PFSK-1 (cell line): Measurements from ENCODE around the gene PPP2R5C.

Experiments used
- FOXP2 ChIP-seq: optimal IDR thresholded peaks from 2 replicates; pipeline ENCODE3; 2011; ENCODE audit warnings: borderline replicate concordance, control low read depth, inconsistent platforms; ENCODE audit not compliant: insufficient read depth; ENCODE audit errors: extremely low read length, extremely low read depth
- POLR2AphosphoS5 ChIP-seq: IDR thresholded peaks from 2 replicates; pipeline ENCODE4 v1.6.1; 2012; ENCODE audit warnings: low read depth, mild to moderate bottlenecking, control low read depth, low read length, moderate library complexity
- REST ChIP-seq, 2 experiments: IDR thresholded peaks; 2 replicates each; pipeline versions ENCODE4 v1.6.1 to v1.8.0; 2011 to 2012; ENCODE audit warnings: low read depth in 2 of 2, low read length in 2 of 2, control low read depth in 1 of 2, inconsistent platforms in 1 of 2, mild to moderate bottlenecking in 1 of 2, moderate library complexity in 1 of 2; ENCODE audit not compliant: insufficient read depth in 1 of 2
- SIN3A ChIP-seq: IDR thresholded peaks from 2 replicates; pipeline ENCODE4 v1.6.1; 2012; ENCODE audit warnings: mild to moderate bottlenecking, low read length, moderate library complexity, borderline replicate concordance; ENCODE audit not compliant: insufficient read depth
- TAF1 ChIP-seq: IDR thresholded peaks from 2 replicates; pipeline ENCODE4 v1.6.1; 2012; ENCODE audit warnings: low read length, control low read depth, borderline replicate concordance; ENCODE audit not compliant: insufficient read depth

PPP2R5C gene

GRCh38 chr14:101917413-101918017, 156.0 kb downstream of the PPP2R5C start:
- no peak for TF ChIP-seq REST (IDR thresholded peaks at IDR 0.05; ENCODE audit: insufficient read depth in 1 of 2, low read depth in 2 of 2, low read length in 2 of 2)
- TF ChIP-seq POLR2AphosphoS5, result no peak
- TF ChIP-seq SIN3A, result no peak
- TF ChIP-seq TAF1, result no peak
- no peak for TF ChIP-seq FOXP2

- TF ChIP-seq SIN3A (no peak), REST (IDR thresholded peaks at IDR 0.05; ENCODE audit: insufficient read depth in 1 of 2, low read depth in 2 of 2, low read length in 2 of 2) (no peak), POLR2AphosphoS5 (no peak), TAF1 (no peak), FOXP2 (no peak)
Observed at GRCh38 chr14:101918065-101918989, 156.8 kb downstream of the PPP2R5C start.

DNA sequence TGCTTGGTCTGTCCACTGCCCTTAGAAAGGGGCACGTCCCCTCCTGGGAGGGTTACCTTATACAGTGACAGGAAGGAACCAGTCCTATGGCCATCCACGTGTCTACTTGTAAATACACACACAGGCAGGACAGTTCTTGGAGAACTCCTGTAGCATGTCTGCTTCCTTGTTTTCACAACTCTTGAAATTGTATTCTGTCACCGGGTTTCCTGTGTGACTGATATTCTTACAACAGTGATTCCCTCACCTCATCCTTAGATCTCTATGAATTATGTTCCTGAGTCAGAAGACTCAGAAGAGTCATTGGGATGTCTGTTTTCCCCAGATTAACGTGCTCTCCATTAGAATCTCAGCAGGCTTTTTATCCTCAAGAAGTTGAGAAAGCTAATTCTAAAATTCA, 158.8 kb downstream of the PPP2R5C start:
- no peak for TF ChIP-seq REST (IDR thresholded peaks at IDR 0.05; ENCODE audit: insufficient read depth in 1 of 2, low read depth in 2 of 2, low read length in 2 of 2)
- TF ChIP-seq SIN3A, result no peak
- TF ChIP-seq POLR2AphosphoS5, result no peak
- no peak for TF ChIP-seq FOXP2
- TF ChIP-seq TAF1, result no peak

DNA sequence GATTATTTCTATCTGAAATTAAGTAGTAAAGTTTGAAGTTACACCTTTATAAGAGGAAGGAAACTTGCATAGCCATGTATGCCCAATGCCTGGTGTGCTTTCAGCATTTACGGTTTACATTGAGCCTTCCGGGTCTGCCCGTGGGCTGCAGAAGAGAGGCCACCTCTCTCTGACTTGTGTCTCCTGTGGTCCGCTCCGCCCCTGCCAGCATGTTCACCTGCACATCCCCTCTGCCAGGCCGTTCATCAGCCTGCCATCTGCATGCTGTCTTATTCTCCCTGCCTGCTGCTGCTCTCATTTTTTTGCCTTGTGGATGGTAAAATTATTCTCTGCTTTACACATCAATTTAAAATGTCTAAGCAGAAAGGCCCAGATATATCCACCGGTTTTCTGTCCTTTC, 161.4 kb downstream of the PPP2R5C start:
- TF ChIP-seq SIN3A (no peak), TAF1 (no peak), POLR2AphosphoS5 (no peak), REST (IDR thresholded peaks at IDR 0.05; ENCODE audit: insufficient read depth in 1 of 2, low read depth in 2 of 2, low read length in 2 of 2) (no peak), FOXP2 (no peak)
